ENCODE measurements around the gene ZCCHC14. TPM values are rescaled to one million over a fixed set of nuclear protein-coding genes. Genes with fewer than 3 reads are reported as not detected.

The ZCCHC14 gene
- total RNA-seq, 2 donors from 2014 or later, result 24.5 to 24.6 TPM

DNA sequence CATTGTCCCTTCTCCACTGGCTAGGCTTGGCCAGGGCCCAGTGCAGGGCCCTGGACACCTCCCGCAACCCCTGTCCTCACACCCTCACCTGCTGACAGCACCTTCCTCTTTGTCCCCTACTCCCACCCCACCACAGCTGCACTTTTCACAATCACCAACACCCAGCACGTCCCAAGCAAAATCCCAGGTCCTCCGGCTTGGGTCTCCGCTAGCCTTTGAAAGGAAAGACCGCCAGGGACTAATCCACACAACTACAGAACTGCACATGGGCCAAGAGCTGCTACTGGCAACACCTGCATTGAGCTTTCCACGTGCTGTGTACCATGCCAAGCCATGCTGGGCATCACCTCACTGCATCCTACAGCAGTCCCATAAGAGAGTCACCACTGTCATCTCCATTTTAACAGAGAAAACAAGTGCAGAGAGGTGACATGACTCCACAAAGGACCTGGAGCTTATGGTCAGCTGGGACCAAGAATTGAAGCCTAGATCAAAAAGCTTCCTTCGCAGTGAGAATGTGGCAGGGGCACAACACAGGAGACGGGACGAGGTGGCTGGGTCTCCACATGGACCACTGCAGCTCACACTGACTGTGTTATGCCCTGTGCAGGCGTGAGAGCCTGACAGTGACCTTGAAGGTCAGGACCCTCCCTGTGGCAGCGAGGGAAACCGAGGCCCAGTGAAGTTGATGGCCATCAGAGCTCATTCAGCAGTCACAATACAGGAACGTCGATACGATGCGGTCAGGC is 131.8 kb downstream of the ZCCHC14 start:
- DNase-seq, result no peak
- no peaks in the 10 kb centered on the region for H3K9me3 ChIP-seq
- TF ChIP-seq, protein P1, sequence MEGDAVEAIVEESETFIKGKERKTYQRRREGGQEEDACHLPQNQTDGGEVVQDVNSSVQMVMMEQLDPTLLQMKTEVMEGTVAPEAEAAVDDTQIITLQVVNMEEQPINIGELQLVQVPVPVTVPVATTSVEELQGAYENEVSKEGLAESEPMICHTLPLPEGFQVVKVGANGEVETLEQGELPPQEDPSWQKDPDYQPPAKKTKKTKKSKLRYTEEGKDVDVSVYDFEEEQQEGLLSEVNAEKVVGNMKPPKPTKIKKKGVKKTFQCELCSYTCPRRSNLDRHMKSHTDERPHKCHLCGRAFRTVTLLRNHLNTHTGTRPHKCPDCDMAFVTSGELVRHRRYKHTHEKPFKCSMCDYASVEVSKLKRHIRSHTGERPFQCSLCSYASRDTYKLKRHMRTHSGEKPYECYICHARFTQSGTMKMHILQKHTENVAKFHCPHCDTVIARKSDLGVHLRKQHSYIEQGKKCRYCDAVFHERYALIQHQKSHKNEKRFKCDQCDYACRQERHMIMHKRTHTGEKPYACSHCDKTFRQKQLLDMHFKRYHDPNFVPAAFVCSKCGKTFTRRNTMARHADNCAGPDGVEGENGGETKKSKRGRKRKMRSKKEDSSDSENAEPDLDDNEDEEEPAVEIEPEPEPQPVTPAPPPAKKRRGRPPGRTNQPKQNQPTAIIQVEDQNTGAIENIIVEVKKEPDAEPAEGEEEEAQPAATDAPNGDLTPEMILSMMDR (IDR thresholded peaks at IDR 0.05), result no peak
- H3K27ac ChIP-seq, result no peak overlapping the region
- intact Hi-C loops (cut with DNase I), result no loop called here
- H3K27me3 ChIP-seq, result no peaks in the 10 kb centered on the region
- no peak overlapping the region for H3K4me3 ChIP-seq
- peaks cover 7% of the 10 kb centered on the region for H3K4me1 ChIP-seq
- H3K9ac ChIP-seq (ENCODE audit: low read depth in 2 of 2, low read length in 2 of 2), result no peak overlapping the region
- H3K36me3 ChIP-seq, result peaks cover 5% of the 10 kb centered on the region

- intact Hi-C loops (cut with DNase I), result no loop called here
- TF ChIP-seq, protein P1 (IDR thresholded peaks at IDR 0.05), result no peak
- Histone ChIP-seq H3K36me3 (peaks cover 5% of the 10 kb centered on the region), H3K9ac (ENCODE audit: low read depth in 2 of 2, low read length in 2 of 2) (no peak overlapping the region), H3K27me3 (no peaks in the 10 kb centered on the region), H3K27ac (no peak overlapping the region), H3K9me3 (no peaks in the 10 kb centered on the region), H3K4me1 (peaks cover under 1% of the 10 kb centered on the region), H3K4me3 (no peak overlapping the region)
- DNase-seq, result no peak
Measured at GRCh38 chr16:87359121-87359520, 133.7 kb downstream of the ZCCHC14 start.

DNA sequence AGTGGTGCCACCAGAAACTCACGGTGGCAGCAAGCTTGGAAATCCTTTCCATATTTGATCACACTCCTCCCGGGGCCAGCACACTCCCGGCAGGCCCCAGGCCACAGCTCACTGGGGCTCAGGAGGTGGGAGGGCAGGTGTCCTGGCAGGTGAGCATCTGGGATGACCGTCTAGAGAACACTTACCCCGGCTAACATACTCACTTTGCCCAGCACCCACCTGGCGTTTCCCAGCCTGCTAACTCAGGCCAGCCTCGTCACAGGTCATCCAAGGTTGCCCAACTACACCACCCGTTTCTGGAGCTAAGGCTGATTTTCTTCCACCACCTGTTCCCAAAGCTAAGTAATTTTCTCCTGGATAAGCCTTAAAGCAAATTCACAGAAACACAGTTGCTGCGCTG is 134.1 kb downstream of the ZCCHC14 start:
- DNase-seq, result no peak

DNA sequence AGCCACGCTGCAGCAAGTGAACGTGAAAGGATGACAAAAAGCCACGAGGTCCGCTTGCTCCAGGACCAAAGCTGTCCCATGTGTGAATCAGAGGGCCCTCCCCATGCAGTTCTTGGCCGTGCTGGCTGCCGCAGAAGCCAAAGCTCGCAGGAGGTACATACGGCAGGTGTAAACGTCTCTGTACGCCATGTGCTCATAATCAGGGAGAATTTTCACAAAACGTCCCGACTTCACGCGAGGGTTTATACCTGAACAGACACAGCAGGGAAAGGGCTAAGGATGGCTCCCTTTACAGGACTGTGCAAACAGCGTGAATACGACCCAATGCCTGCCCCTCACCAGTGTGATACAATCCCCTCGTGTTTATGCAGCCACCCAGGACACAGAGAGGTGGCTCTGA is 134.6 kb downstream of the ZCCHC14 start:
- Histone ChIP-seq H3K4me3 (no peak overlapping the region), H3K27ac (no peak overlapping the region), H3K4me1 (no peaks in the 10 kb centered on the region), H3K9me3 (no peaks in the 10 kb centered on the region), H3K36me3 (peaks cover 5% of the 10 kb centered on the region), H3K27me3 (no peaks in the 10 kb centered on the region), H3K9ac (ENCODE audit: low read depth in 2 of 2, low read length in 2 of 2) (no peak overlapping the region)
- no peak for DNase-seq
- TF ChIP-seq, protein P1 (IDR thresholded peaks at IDR 0.05), result no peak
- intact Hi-C loops (cut with DNase I), result no loop called here

More for the DNA sequence above, 134.1 kb downstream of the ZCCHC14 start:
- no peaks in the 10 kb centered on the region for H3K27me3 ChIP-seq
- no peak overlapping the region for H3K27ac ChIP-seq
- H3K9ac ChIP-seq (ENCODE audit: low read depth in 2 of 2, low read length in 2 of 2), result no peak overlapping the region
- H3K36me3 ChIP-seq, result peaks cover 5% of the 10 kb centered on the region
- H3K9me3 ChIP-seq, result no peaks in the 10 kb centered on the region
- H3K4me1 ChIP-seq, result no peaks in the 10 kb centered on the region
- intact Hi-C loops (cut with DNase I), result no loop called here
- H3K4me3 ChIP-seq, result no peak overlapping the region
- TF ChIP-seq, protein P1 (IDR thresholded peaks at IDR 0.05), result no peak

DNA sequence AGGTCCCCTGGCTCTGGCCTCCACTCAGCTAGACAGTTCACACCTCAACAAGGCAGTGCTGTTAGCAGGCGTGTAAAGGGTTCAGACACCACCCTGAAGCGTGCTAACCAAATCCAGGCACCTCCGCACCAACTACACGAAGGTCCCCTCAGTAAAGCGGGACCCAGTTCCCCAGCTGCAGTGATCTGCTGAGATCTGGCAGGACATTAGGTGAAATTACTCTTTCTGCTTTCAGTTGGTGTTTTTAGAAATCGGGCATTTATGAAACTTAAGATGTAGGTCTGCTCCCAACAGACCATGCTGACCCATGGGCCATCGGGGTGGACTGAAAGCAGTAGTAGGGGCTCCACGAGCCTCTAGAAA is 136.4 kb downstream of the ZCCHC14 start:
- H3K9me3 ChIP-seq, result no peaks in the 10 kb centered on the region
- no peaks in the 10 kb centered on the region for H3K27me3 ChIP-seq
- TF ChIP-seq, protein P1 (IDR thresholded peaks at IDR 0.05), result no peak
- no peak overlapping the region for H3K27ac ChIP-seq
- peaks cover 5% of the 10 kb centered on the region for H3K36me3 ChIP-seq
- H3K4me1 ChIP-seq, result no peaks in the 10 kb centered on the region
- intact Hi-C loops (cut with DNase I), result no loop called here
- H3K9ac ChIP-seq (ENCODE audit: low read depth in 2 of 2, low read length in 2 of 2), result no peak overlapping the region
- DNase-seq, result no peak
- no peak overlapping the region for H3K4me3 ChIP-seq

Other genes starting within 250 kb of the ZCCHC14 start
- 1 to 10 TPM; 5.0 to 9.7 TPM for gene C16orf95, start 175.6 kb downstream of the ZCCHC14 start, total RNA-seq
- 10 to 100 TPM; 35.1 to 52.3 TPM for gene FBXO31, start 109.2 kb downstream of the ZCCHC14 start, total RNA-seq
- 10 to 100 TPM; 45.0 to 83.0 TPM for gene MAP1LC3B, start 100.7 kb downstream of the ZCCHC14 start, total RNA-seq
- gene JPH3, start 109.5 kb upstream of the ZCCHC14 start, total RNA-seq, result under 1 TPM; 0.15 to 0.42 TPM

All from colonic mucosa (tissue), 4 donors.